Measurements from ENCODE around the gene MAGEL2. TPM values are rescaled to one million over a fixed set of nuclear protein-coding genes. Genes with fewer than 3 reads are reported as not detected.
A peak's percentile ranks its signal among the peaks of the same experiment; 100 is the strongest.

The MAGEL2 gene
- total RNA-seq, 3 donors from 2014 or later = 0.15 to 0.33 (median 0.16) TPM

- no peak for TF ChIP-seq POLR2A (IDR thresholded peaks at IDR 0.05)
- TF ChIP-seq, protein P1, sequence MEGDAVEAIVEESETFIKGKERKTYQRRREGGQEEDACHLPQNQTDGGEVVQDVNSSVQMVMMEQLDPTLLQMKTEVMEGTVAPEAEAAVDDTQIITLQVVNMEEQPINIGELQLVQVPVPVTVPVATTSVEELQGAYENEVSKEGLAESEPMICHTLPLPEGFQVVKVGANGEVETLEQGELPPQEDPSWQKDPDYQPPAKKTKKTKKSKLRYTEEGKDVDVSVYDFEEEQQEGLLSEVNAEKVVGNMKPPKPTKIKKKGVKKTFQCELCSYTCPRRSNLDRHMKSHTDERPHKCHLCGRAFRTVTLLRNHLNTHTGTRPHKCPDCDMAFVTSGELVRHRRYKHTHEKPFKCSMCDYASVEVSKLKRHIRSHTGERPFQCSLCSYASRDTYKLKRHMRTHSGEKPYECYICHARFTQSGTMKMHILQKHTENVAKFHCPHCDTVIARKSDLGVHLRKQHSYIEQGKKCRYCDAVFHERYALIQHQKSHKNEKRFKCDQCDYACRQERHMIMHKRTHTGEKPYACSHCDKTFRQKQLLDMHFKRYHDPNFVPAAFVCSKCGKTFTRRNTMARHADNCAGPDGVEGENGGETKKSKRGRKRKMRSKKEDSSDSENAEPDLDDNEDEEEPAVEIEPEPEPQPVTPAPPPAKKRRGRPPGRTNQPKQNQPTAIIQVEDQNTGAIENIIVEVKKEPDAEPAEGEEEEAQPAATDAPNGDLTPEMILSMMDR (IDR thresholded peaks at IDR 0.05) = peak in 2 of 3 donors; percentile 39 to 43
- no peak for TF ChIP-seq POLR2AphosphoS5 (IDR thresholded peaks at IDR 0.05)
- H3K9me3 ChIP-seq = no peaks in the 10 kb centered on the region
- H3K27ac ChIP-seq = no peak overlapping the region
- intact Hi-C loops (cut with DNase I; ENCODE audit: low total_unique reads) = no loop called here
- H3K4me1 ChIP-seq = no peaks in the 10 kb centered on the region
- H3K36me3 ChIP-seq = no peaks in the 10 kb centered on the region
- DNase-seq (ENCODE audit: low spot score in 2 of 2) = no peak
- H3K27me3 ChIP-seq = peaks cover 0 to 36% of the 10 kb centered on the region in 2 donors
- H3K4me3 ChIP-seq = no peak overlapping the region
Observed at GRCh38 chr15:23648920-23649515, 1.4 kb upstream of the MAGEL2 start.

- Histone ChIP-seq H3K36me3 (no peaks in the 10 kb centered on the region), H3K9me3 (no peaks in the 10 kb centered on the region), H3K27ac (no peak overlapping the region), H3K4me1 (no peaks in the 10 kb centered on the region), H3K4me3 (peak overlapping the region in 2 of 3 donors; percentile 43 to 57), H3K27me3 (peaks cover 0 to 36% of the 10 kb centered on the region in 2 donors)
- TF ChIP-seq, protein P1 (IDR thresholded peaks at IDR 0.05) = no peak
- TF ChIP-seq POLR2AphosphoS5 (IDR thresholded peaks at IDR 0.05) (no peak), POLR2A (IDR thresholded peaks at IDR 0.05) (no peak)
- intact Hi-C loops (cut with DNase I; ENCODE audit: low total_unique reads) = no loop called here
- DNase-seq (ENCODE audit: low spot score in 2 of 2) = no peak
Observed at GRCh38 chr15:23647001-23647295, 719 bp downstream of the MAGEL2 start.

- Histone ChIP-seq H3K27me3 (peaks cover 0 to 36% of the 10 kb centered on the region in 2 donors), H3K27ac (no peak overlapping the region), H3K4me1 (no peaks in the 10 kb centered on the region), H3K9me3 (no peaks in the 10 kb centered on the region), H3K36me3 (no peaks in the 10 kb centered on the region), H3K4me3 (peak overlapping the region in 2 of 3 donors; percentile 43 to 57)
- intact Hi-C loops (cut with DNase I; ENCODE audit: low total_unique reads) = no loop called here
- TF ChIP-seq POLR2A (IDR thresholded peaks at IDR 0.05) (no peak), POLR2AphosphoS5 (IDR thresholded peaks at IDR 0.05) (no peak)
- TF ChIP-seq, protein P1 (IDR thresholded peaks at IDR 0.05) = no peak
- DNase-seq (ENCODE audit: low spot score in 2 of 2) = no peak
Observed at GRCh38 chr15:23646165-23647000, 1.3 kb downstream of the MAGEL2 start.

- H3K36me3 ChIP-seq = no peaks in the 10 kb centered on the region
- H3K4me3 ChIP-seq = no peak overlapping the region
- intact Hi-C loops (cut with DNase I; ENCODE audit: low total_unique reads) = no loop called here
- TF ChIP-seq POLR2A (IDR thresholded peaks at IDR 0.05) (no peak), POLR2AphosphoS5 (IDR thresholded peaks at IDR 0.05) (no peak)
- TF ChIP-seq, protein P1 (IDR thresholded peaks at IDR 0.05) = no peak
- no peaks in the 10 kb centered on the region for H3K4me1 ChIP-seq
- no peak for DNase-seq (ENCODE audit: low spot score in 2 of 2)
- H3K9me3 ChIP-seq = no peaks in the 10 kb centered on the region
- H3K27me3 ChIP-seq = peaks cover 0 to 34% of the 10 kb centered on the region in 2 donors
- H3K27ac ChIP-seq = no peak overlapping the region
Observed at GRCh38 chr15:23645371-23646164, 2.1 kb downstream of the MAGEL2 start.

Data from breast epithelium (tissue), 4 donors.